K562 (cell line): ENCODE measurements around the gene PPP1R14C.

Source experiments
- CTCF ChIP-seq, 3 experiments: IDR thresholded peaks in 2 of 3; conservative IDR thresholded peaks in 1 of 3; 2 replicates each; pipeline ENCODE4 v1.5.1; 2011 to 2012; ENCODE audit warnings: low read length in 3 of 3, mild to moderate bottlenecking in 3 of 3, control low read depth in 2 of 3, improper control_type of control experiment in 1 of 3, inconsistent platforms in 1 of 3, low read depth in 1 of 3, mixed read lengths in 1 of 3, moderate library complexity in 1 of 3; ENCODE audit not compliant: insufficient read depth in 2 of 3
- EZH2 ChIP-seq: IDR thresholded peaks from 2 replicates; pipeline ENCODE4 v1.6.1; 2012; ENCODE audit warnings: low read depth, mild to moderate bottlenecking, inconsistent platforms, low read length, borderline replicate concordance
- NFRKB ChIP-seq: fragments of 450-650 bp; IDR thresholded peaks from 2 replicates; pipeline ENCODE4 v1.6.1; 2016; ENCODE audit warnings: low read depth
- POLR2A ChIP-seq: fragments of 450-650 bp; conservative IDR thresholded peaks from 2 replicates; pipeline ENCODE4 v1.6.1; 2016
- ZNF124 ChIP-seq: sonication (generic); formaldehyde crosslinking; IDR thresholded peaks from 2 replicates; pipeline ENCODE4 v1.8.1; 2022; ENCODE audit warnings: missing genetic modification reagents
- ZNF184 ChIP-seq: sonication (generic); formaldehyde crosslinking; IDR thresholded peaks from 2 replicates; pipeline ENCODE4 v1.5.0; 2020; ENCODE audit warnings: missing genetic modification reagents
- TF ChIP-seq, protein P1 (sequence below), 3 experiments: fragments of 200-800 bp in 1 of 3; fragments of 250-450 bp in 1 of 3; fragments of 450-650 bp in 1 of 3; sonication (Bioruptor Pico) in 1 of 3; sonication (Bioruptor generic) in 1 of 3; formaldehyde crosslinking in 1 of 3; IDR thresholded peaks; 2 replicates each; pipeline versions ENCODE4 v1.6.1 to v1.8.0; 2016 to 2022; ENCODE audit warnings: mild to moderate bottlenecking in 2 of 3, missing genetic modification characterization in 2 of 3, missing compliant biosample characterization in 1 of 3, moderate library complexity in 1 of 3
- TF ChIP-seq, protein P2 (sequence below): sonication (generic); formaldehyde crosslinking; IDR thresholded peaks from 2 replicates; pipeline ENCODE4 v1.9.0; 2022; ENCODE audit warnings: mild to moderate bottlenecking, missing genetic modification reagents

- TF ChIP-seq, protein P1, sequence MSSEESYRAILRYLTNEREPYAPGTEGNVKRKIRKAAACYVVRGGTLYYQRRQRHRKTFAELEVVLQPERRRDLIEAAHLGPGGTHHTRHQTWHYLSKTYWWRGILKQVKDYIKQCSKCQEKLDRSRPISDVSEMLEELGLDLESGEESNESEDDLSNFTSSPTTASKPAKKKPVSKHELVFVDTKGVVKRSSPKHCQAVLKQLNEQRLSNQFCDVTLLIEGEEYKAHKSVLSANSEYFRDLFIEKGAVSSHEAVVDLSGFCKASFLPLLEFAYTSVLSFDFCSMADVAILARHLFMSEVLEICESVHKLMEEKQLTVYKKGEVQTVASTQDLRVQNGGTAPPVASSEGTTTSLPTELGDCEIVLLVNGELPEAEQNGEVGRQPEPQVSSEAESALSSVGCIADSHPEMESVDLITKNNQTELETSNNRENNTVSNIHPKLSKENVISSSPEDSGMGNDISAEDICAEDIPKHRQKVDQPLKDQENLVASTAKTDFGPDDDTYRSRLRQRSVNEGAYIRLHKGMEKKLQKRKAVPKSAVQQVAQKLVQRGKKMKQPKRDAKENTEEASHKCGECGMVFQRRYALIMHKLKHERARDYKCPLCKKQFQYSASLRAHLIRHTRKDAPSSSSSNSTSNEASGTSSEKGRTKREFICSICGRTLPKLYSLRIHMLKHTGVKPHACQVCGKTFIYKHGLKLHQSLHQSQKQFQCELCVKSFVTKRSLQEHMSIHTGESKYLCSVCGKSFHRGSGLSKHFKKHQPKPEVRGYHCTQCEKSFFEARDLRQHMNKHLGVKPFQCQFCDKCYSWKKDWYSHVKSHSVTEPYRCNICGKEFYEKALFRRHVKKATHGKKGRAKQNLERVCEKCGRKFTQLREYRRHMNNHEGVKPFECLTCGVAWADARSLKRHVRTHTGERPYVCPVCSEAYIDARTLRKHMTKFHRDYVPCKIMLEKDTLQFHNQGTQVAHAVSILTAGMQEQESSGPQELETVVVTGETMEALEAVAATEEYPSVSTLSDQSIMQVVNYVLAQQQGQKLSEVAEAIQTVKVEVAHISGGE (CRISPR knock-in tag; IDR thresholded peaks at IDR 0.05), result no peak
- TF ChIP-seq, protein P2, sequence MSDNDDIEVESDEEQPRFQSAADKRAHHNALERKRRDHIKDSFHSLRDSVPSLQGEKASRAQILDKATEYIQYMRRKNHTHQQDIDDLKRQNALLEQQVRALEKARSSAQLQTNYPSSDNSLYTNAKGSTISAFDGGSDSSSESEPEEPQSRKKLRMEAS (CRISPR knock-in tag), result no peak
- no peak for TF ChIP-seq CTCF (IDR thresholded peaks at IDR 0.05 in 2 of 3, conservative IDR thresholded peaks at IDR 0.05 in 1 of 3; ENCODE audit: insufficient read depth in 2 of 3, low read depth in 1 of 3, low read length in 3 of 3)
- TF ChIP-seq POLR2A, result no peak
- no peak for TF ChIP-seq ZNF124 (CRISPR knock-in tag)
- TF ChIP-seq EZH2, result no peak
- TF ChIP-seq ZNF184, result no peak
- no peak for TF ChIP-seq NFRKB
These were observed 100.9 kb downstream of the PPP1R14C start for GRCh38 chr6:150243620-150244314.
